Skin epidermis (tissue), 12 donors: ENCODE results near the gene MCTP2.

Experiments
- H3K27ac ChIP-seq, 21 experiments: fragments of 200-600 bp; sonication (generic) in 11 of 21; one replicate each; pipeline ENCODE4 v1.5.0; 2020; ENCODE audit warnings: mild to moderate bottlenecking in 3 of 21, inconsistent platforms in 2 of 21, moderate library complexity in 2 of 21
- H3K4me3 ChIP-seq, 7 experiments: fragments of 200-600 bp; sonication (generic) in 2 of 7; one replicate each; pipeline ENCODE4 v1.5.0; 2020; ENCODE audit warnings: inconsistent platforms in 2 of 7, mild to moderate bottlenecking in 2 of 7, moderate library complexity in 1 of 7

MCTP2 gene

GRCh38 chr15:94258246-94258645, 26.9 kb downstream of the MCTP2 start:
- Histone ChIP-seq H3K4me3 (no peak overlapping the region), H3K27ac (no peak overlapping the region)

GRCh38 chr15:94259121-94259751, 27.9 kb downstream of the MCTP2 start:
- H3K27ac ChIP-seq = no peak overlapping the region
- no peak overlapping the region for H3K4me3 ChIP-seq

GRCh38 chr15:94259863-94260262, 28.5 kb downstream of the MCTP2 start:
- H3K4me3 ChIP-seq = no peak overlapping the region
- H3K27ac ChIP-seq = no peak overlapping the region

- no peak overlapping the region for H3K4me3 ChIP-seq
- H3K27ac ChIP-seq = peak overlapping the region in 2 of 21 experiments; percentile 53 to 72
These were observed 30.8 kb downstream of the MCTP2 start for GRCh38 chr15:94262201-94262600.

GRCh38 chr15:94263341-94264273, 32.2 kb downstream of the MCTP2 start:
- peak overlapping the region in 16 of 21 experiments; percentile 15 to 81 (median 56) for H3K27ac ChIP-seq
- H3K4me3 ChIP-seq = no peak overlapping the region

GRCh38 chr15:94265009-94265408, 33.6 kb downstream of the MCTP2 start:
- peak overlapping the region in 1 of 21 experiments; percentile 11 for H3K27ac ChIP-seq
- no peak overlapping the region for H3K4me3 ChIP-seq

- Histone ChIP-seq H3K27ac (no peak overlapping the region), H3K4me3 (no peak overlapping the region)
These were observed 34.6 kb downstream of the MCTP2 start for GRCh38 chr15:94265982-94266381.

GRCh38 chr15:94266789-94267188, 35.4 kb downstream of the MCTP2 start:
- no peak overlapping the region for H3K27ac ChIP-seq
- H3K4me3 ChIP-seq = no peak overlapping the region

- no peak overlapping the region for H3K27ac ChIP-seq
- no peak overlapping the region for H3K4me3 ChIP-seq
These were observed 38.6 kb downstream of the MCTP2 start for GRCh38 chr15:94269954-94270353.

GRCh38 chr15:94270570-94270969, 39.2 kb downstream of the MCTP2 start:
- Histone ChIP-seq H3K4me3 (no peak overlapping the region), H3K27ac (no peak overlapping the region)

- H3K4me3 ChIP-seq = no peak overlapping the region
- peak overlapping the region in 4 of 21 experiments; percentile 7 to 54 (median 16) for H3K27ac ChIP-seq
These were observed 41.0 kb downstream of the MCTP2 start for GRCh38 chr15:94272251-94272898.

GRCh38 chr15:94273826-94274225, 42.5 kb downstream of the MCTP2 start:
- H3K4me3 ChIP-seq = no peak overlapping the region
- H3K27ac ChIP-seq = peak overlapping the region in 1 of 21 experiments; percentile 10

GRCh38 chr15:94274745-94275144, 43.4 kb downstream of the MCTP2 start:
- no peak overlapping the region for H3K4me3 ChIP-seq
- H3K27ac ChIP-seq = no peak overlapping the region

- Histone ChIP-seq H3K4me3 (no peak overlapping the region), H3K27ac (no peak overlapping the region)
These were observed 46.1 kb downstream of the MCTP2 start for GRCh38 chr15:94277485-94277884.

- H3K27ac ChIP-seq = no peak overlapping the region
These were observed 48.4 kb downstream of the MCTP2 start for GRCh38 chr15:94279736-94280135.

GRCh38 chr15:94280301-94280700, 48.9 kb downstream of the MCTP2 start:
- Histone ChIP-seq H3K27ac (no peak overlapping the region), H3K4me3 (no peak overlapping the region)

More at GRCh38 chr15:94279736-94280135, 48.4 kb downstream of the MCTP2 start:
- H3K4me3 ChIP-seq = no peak overlapping the region

GRCh38 chr15:94282269-94283250, 51.2 kb downstream of the MCTP2 start:
- H3K4me3 ChIP-seq = no peak overlapping the region
- H3K27ac ChIP-seq = no peak overlapping the region

GRCh38 chr15:94286583-94286982, 55.2 kb downstream of the MCTP2 start:
- Histone ChIP-seq H3K4me3 (no peak overlapping the region), H3K27ac (peak overlapping the region in 4 of 21 experiments; percentile 3 to 52 (median 16))

GRCh38 chr15:94287794-94288246, 56.5 kb downstream of the MCTP2 start:
- Histone ChIP-seq H3K4me3 (no peak overlapping the region), H3K27ac (peak overlapping the region in 2 of 21 experiments; percentile 4 to 39)
